Measurements from ENCODE around the gene CD27. TPM values are rescaled to one million over a fixed set of nuclear protein-coding genes. Genes with fewer than 3 reads are reported as not detected.
"Not testable (repeated sequence)": the region's sequence is repeated elsewhere in the genome, so short reads cannot be mapped to it uniquely, and the experiment has no call there.

The CD27 gene
- total RNA-seq, 3 donors from 2014 or later, result 1.8 to 5.3 (median 3.9) TPM

DNA sequence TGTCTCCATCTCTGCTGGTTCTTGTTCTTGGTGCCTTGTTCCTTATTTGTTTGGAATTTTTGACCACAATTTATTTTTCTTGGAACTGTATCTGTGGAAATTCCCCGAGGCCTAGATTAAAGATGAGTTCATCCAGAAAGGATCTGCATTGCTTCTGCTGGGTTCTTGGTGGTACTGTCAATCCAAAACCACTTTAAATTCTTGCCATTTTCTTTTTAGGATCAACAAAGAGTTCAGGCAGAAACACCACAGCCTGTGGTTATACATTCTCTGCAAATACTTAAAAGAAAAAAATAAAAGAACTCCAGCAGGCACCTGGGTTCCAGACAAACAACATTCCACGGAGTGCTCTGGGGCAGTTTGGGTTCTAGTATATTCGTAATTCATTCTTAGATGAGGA, 31.7 kb downstream of the CD27 start:
- Histone ChIP-seq H3K36me3 (ENCODE audit: low read depth) (no peaks in the 10 kb centered on the region), H3K4me3 (no peak overlapping the region), H3K4me1 (ENCODE audit: low read depth) (no peaks in the 10 kb centered on the region), H3K9me3 (no peaks in the 10 kb centered on the region)
- ATAC-seq (no peak), DNase-seq (no peak)
- TF ChIP-seq, protein P1, sequence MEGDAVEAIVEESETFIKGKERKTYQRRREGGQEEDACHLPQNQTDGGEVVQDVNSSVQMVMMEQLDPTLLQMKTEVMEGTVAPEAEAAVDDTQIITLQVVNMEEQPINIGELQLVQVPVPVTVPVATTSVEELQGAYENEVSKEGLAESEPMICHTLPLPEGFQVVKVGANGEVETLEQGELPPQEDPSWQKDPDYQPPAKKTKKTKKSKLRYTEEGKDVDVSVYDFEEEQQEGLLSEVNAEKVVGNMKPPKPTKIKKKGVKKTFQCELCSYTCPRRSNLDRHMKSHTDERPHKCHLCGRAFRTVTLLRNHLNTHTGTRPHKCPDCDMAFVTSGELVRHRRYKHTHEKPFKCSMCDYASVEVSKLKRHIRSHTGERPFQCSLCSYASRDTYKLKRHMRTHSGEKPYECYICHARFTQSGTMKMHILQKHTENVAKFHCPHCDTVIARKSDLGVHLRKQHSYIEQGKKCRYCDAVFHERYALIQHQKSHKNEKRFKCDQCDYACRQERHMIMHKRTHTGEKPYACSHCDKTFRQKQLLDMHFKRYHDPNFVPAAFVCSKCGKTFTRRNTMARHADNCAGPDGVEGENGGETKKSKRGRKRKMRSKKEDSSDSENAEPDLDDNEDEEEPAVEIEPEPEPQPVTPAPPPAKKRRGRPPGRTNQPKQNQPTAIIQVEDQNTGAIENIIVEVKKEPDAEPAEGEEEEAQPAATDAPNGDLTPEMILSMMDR (IDR thresholded peaks at IDR 0.05), result no peak
- intact Hi-C loops (cut with DNase I, micrococcal nuclease), result no loop called here

DNA sequence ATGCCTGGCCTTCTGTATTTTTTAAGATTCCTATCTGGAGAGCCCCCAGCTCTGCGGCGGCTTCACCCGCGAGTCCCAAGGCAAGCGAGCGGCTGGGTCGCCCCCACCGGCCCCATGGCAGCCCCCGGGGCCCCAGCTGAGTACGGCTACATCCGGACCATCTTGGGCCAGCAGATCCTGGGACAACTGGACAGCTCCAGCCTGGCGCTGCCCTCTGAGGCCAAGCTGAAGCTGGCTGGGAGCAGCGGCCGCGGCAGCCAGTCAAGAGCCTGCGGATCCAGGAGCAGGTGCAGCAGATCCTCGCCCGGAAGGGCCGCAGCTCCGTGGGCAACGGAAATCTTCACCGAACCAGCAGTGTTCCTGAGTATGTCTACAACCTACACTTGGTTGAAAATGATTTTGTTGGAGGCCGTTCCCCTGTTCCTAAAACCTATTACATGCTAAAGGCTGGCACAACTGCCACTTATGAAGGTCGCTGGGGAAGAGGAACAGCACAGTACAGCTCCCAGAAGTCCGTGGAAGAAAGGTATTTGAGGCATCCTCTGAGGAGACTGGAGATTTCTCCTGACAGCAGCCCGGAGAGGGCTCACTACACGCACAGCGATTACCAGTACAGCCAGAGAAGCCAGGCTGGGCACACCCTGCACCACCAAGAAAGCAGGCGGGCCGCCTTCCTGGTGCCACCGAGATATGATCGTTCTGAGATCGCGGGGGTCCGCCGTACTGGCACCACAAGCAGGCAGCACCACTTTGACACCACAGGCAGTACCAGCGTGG, 33.0 kb downstream of the CD27 start:
- H3K4me3 ChIP-seq; intact Hi-C loops (cut with DNase I, micrococcal nuclease); ATAC-seq: not testable (repeated sequence)

DNA sequence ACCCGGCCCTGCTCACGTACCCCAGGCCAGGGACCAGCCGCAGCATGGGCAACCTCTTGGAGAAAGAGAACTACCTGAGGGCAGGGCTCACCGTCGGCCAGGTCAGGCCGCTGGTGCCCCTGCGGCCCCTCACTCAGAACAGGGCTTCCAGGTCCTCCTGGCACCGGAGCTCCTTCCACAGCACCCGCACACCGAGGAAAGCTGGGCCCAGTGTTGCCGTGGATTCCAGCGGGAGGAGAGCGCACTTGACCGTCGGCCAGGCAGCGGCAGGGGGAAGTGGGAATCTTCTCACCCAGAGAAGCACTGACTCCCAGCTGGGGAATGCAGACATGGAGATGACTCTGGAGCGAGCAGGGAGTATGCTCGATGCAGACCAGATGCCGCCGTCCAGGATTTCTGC, 33.7 kb downstream of the CD27 start:
- Histone ChIP-seq H3K9me3 (no peaks in the 10 kb centered on the region), H3K4me1 (ENCODE audit: low read depth) (no peaks in the 10 kb centered on the region), H3K4me3 (no peak overlapping the region), H3K36me3 (ENCODE audit: low read depth) (no peaks in the 10 kb centered on the region)
- DNase-seq, result no peak
- no peak for ATAC-seq
- TF ChIP-seq, protein P1 (IDR thresholded peaks at IDR 0.05), result no peak
- intact Hi-C loops (cut with DNase I, micrococcal nuclease), result no loop called here

More for the DNA sequence above, 33.0 kb downstream of the CD27 start:
- not testable (repeated sequence) for H3K36me3 ChIP-seq (ENCODE audit: low read depth); DNase-seq; H3K9me3 ChIP-seq; H3K4me1 ChIP-seq (ENCODE audit: low read depth)

DNA sequence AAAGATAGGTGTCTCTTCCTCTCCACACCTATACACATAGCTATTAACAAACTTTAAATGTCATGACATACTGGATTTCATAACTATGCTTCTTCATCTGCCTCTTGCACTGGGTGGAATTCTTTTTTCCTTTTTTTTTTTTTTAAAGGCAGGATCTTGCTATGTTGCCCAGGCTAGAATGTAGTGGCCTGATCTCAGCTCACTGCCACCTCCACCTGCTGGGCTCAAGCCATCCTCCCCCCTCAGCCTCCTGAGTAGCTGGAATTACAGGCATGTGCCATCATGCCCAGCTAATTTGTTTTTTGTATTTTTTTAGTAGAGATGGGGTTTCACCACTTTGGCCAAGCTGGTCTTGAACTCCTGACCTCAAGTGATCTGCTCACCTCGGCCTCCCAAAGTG, 43.5 kb downstream of the CD27 start:
- no peak for DNase-seq
- intact Hi-C loops (cut with DNase I, micrococcal nuclease), result no loop called here
- no peak for ATAC-seq
- Histone ChIP-seq H3K4me1 (ENCODE audit: low read depth) (peaks cover 4% of the 10 kb centered on the region), H3K4me3 (no peak overlapping the region), H3K9me3 (no peaks in the 10 kb centered on the region), H3K36me3 (ENCODE audit: low read depth) (no peaks in the 10 kb centered on the region)
- TF ChIP-seq, protein P1 (IDR thresholded peaks at IDR 0.05), result no peak

DNA sequence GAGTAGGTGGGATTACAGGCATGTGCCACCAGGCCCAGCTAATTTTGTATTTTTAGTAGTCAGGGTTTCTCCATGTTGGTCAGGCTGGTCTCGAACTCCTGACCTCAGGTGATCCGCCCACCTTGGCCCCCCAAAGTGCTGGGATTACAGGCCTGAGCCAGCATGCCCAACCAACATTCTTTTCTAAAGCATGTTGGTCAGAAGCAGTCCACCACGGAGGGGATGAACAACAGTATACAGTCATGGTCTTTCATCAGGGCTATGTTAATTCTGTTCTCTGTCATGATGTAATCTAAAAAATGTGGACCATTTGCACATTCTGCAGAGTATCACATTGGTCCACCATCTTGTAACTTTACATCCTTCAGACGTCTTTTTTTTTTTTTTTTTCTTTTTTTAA, 44.7 kb downstream of the CD27 start:
- Histone ChIP-seq H3K36me3 (ENCODE audit: low read depth) (no peaks in the 10 kb centered on the region), H3K9me3 (no peaks in the 10 kb centered on the region), H3K4me1 (ENCODE audit: low read depth) (peaks cover 6% of the 10 kb centered on the region), H3K4me3 (no peak overlapping the region)
- ATAC-seq, result no peak
- TF ChIP-seq, protein P1 (IDR thresholded peaks at IDR 0.05), result no peak
- no peak for DNase-seq
- intact Hi-C loops (cut with DNase I, micrococcal nuclease), result no loop called here

DNA sequence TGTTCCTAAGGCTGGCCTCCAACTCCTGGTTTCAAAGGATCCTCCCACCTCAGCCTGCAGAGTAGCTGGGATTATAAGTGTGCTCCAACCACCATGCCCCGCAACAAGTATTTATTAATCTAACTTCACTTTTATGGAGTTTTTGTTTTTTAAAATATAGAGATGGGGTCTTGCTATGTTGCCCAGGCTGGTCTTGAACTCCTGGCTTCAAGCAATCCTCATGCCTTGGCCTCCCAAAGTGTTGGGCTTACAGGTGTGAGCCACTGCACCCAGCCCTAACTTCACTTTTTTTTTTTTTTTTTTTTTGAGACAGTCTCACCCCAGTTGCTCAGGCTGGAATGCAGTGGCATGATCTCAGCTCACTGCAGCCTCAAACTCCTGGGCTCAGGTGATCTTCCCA, 45.9 kb downstream of the CD27 start:
- not testable (repeated sequence) for H3K4me3 ChIP-seq; H3K36me3 ChIP-seq (ENCODE audit: low read depth); H3K9me3 ChIP-seq; ATAC-seq; DNase-seq
- intact Hi-C loops (cut with DNase I, micrococcal nuclease), result loop anchor here in 1 of 2 donors (5.0 kb wide), 1 partner anchor 47 kb away; no protein-coding TSS in a partner anchor
- H3K4me1 ChIP-seq (ENCODE audit: low read depth), result peaks cover 18% of the 10 kb centered on the region

Measured in mucosa of descending colon (tissue), 3 donors.